Neuronal stem cell (in vitro differentiated cells): ENCODE data around the gene MYH13.

Experiments used
- DNase-seq: peaks from one replicate; pipeline ENCODE4 v3.0.0-alpha.2; 2013; ENCODE audit warnings: low spot score
- H2AFZ ChIP-seq: one replicate; pipeline ENCODE4 v1.6.1; 2013; ENCODE audit warnings: mild to moderate bottlenecking, low read length, inconsistent platforms
- H2AK5ac ChIP-seq: 2 replicates; pipeline ENCODE4 v1.6.1; 2013; ENCODE audit warnings: low read depth, mild to moderate bottlenecking, inconsistent platforms, low read length, moderate library complexity, mixed read lengths
- H2BK120ac ChIP-seq: 2 replicates; pipeline ENCODE4 v1.6.1; 2013; ENCODE audit warnings: low read depth, mild to moderate bottlenecking, inconsistent platforms, low read length, moderate library complexity, mixed read lengths
- H2BK12ac ChIP-seq: one replicate; pipeline ENCODE4 v1.6.1; 2013; ENCODE audit warnings: low read length, inconsistent platforms
- H2BK15ac ChIP-seq: 2 replicates; pipeline ENCODE4 v1.6.1; 2013; ENCODE audit warnings: mild to moderate bottlenecking, low read length, inconsistent platforms, mixed read lengths
- H2BK5ac ChIP-seq: one replicate; pipeline ENCODE4 v1.6.1; 2013; ENCODE audit warnings: inconsistent platforms, mild to moderate bottlenecking, low read length, moderate library complexity
- H3K14ac ChIP-seq: one replicate; pipeline ENCODE4 v1.6.1; 2013; ENCODE audit warnings: low read length, inconsistent platforms
- H3K18ac ChIP-seq: 2 replicates; pipeline ENCODE4 v1.6.1; 2013; ENCODE audit warnings: low read length, inconsistent platforms
- H3K23ac ChIP-seq: 2 replicates; pipeline ENCODE4 v1.6.1; 2013; ENCODE audit warnings: low read depth, mild to moderate bottlenecking, mixed read lengths, low read length, inconsistent platforms; ENCODE audit not compliant: poor library complexity
- H3K27ac ChIP-seq: replicated peaks from 3 replicates; pipeline ENCODE4 v1.5.1; 2013; ENCODE audit warnings: low read length, inconsistent platforms
- H3K27me3 ChIP-seq, 3 experiments: 2 replicates each; pipeline ENCODE4 v1.6.1; 2013; ENCODE audit warnings: low read length in 3 of 3, mild to moderate bottlenecking in 2 of 3, inconsistent platforms in 1 of 3, low read depth in 1 of 3, mixed read lengths in 1 of 3, moderate library complexity in 1 of 3; ENCODE audit not compliant: control insufficient read depth in 3 of 3, insufficient read depth in 3 of 3
- H3K36me3 ChIP-seq, 2 donors: replicated peaks in 1 of 2; 2 replicates each; pipeline ENCODE4 v1.6.1; 2013; ENCODE audit warnings: low read length in 2 of 2; ENCODE audit not compliant: control insufficient read depth in 2 of 2, insufficient read depth in 2 of 2
- H3K4ac ChIP-seq: 2 replicates; pipeline ENCODE4 v1.6.1; 2013; ENCODE audit warnings: inconsistent platforms, mild to moderate bottlenecking, low read length, moderate library complexity
- H3K4me1 ChIP-seq, 2 donors: 1 replicate in 1 of 2; 2 replicates in 1 of 2; pipeline ENCODE4 v1.6.1; 2013; ENCODE audit warnings: low read length in 2 of 2, low read depth in 1 of 2; ENCODE audit not compliant: control insufficient read depth in 2 of 2, insufficient read depth in 1 of 2
- H3K4me2 ChIP-seq: one replicate; pipeline ENCODE4 v1.6.1; 2013; ENCODE audit warnings: mild to moderate bottlenecking, low read length, inconsistent platforms; ENCODE audit not compliant: insufficient read depth, poor library complexity, severe bottlenecking
- H3K4me3 ChIP-seq, 2 donors: 2 replicates each; pipeline ENCODE4 v1.5.1; 2013; ENCODE audit warnings: low read length in 2 of 2, mild to moderate bottlenecking in 2 of 2, inconsistent platforms in 1 of 2, moderate library complexity in 1 of 2
- H3K79me1 ChIP-seq: one replicate; pipeline ENCODE4 v1.6.1; 2013; ENCODE audit warnings: low read depth, mild to moderate bottlenecking, inconsistent platforms, low read length, moderate library complexity
- H3K9ac ChIP-seq: one replicate; pipeline ENCODE4 v1.6.1; 2013; ENCODE audit warnings: mild to moderate bottlenecking, low read depth, low read length, inconsistent platforms; ENCODE audit not compliant: poor library complexity
- H3K9me3 ChIP-seq, 2 donors: replicated peaks in 1 of 2; 2 replicates each; pipeline versions ENCODE3 to v1.6.1; 2013; ENCODE audit warnings: low read length in 2 of 2, mild to moderate bottlenecking in 2 of 2, inconsistent platforms in 1 of 2, low read depth in 1 of 2, mixed read lengths in 1 of 2, moderate library complexity in 1 of 2; ENCODE audit not compliant: control insufficient read depth in 2 of 2, insufficient read depth in 1 of 2
- H4K8ac ChIP-seq: one replicate; pipeline ENCODE4 v1.6.1; 2013; ENCODE audit warnings: low read depth, mild to moderate bottlenecking, inconsistent platforms, low read length, moderate library complexity
- H4K91ac ChIP-seq: one replicate; pipeline ENCODE4 v1.6.1; 2013; ENCODE audit warnings: low read length, low read depth, mild to moderate bottlenecking, inconsistent platforms; ENCODE audit not compliant: poor library complexity
- WGBS, 2 donors: extraction: QIAGEN DNeasy Blood & Tissue Kit; methylation state at CpG; one replicate each; pipeline ENCODE4 v1.1.7; 2013; ENCODE audit warnings: missing lambda C conversion rate in 2 of 2, mixed read lengths in 1 of 2; ENCODE audit not compliant: insufficient read length in 2 of 2, insufficient replicate concordance in 1 of 2; ENCODE audit errors: extremely low coverage in 2 of 2; 5-methylcytosine and 5-hydroxymethylcytosine counted together

Gene MYH13

GRCh38 chr17:10306585-10306984, 66.2 kb downstream of the MYH13 start:
- Histone ChIP-seq H3K23ac (no peak overlapping the region), H3K36me3 (peaks cover 0 to 2% of the 10 kb centered on the region in 2 donors), H4K91ac (no peak overlapping the region), H3K27me3 (no peaks in the 10 kb centered on the region), H3K4me2 (no peak overlapping the region), H3K79me1 (no peaks in the 10 kb centered on the region), H3K4ac (no peak overlapping the region), H3K4me1 (no peaks in the 10 kb centered on the region), H2AK5ac (no peak overlapping the region), H2BK5ac (no peak overlapping the region), H3K18ac (no peak overlapping the region), H4K8ac (no peak overlapping the region), H2BK120ac (no peak overlapping the region), H3K4me3 (no peak overlapping the region), H2BK12ac (no peak overlapping the region), H3K9ac (no peak overlapping the region), H3K9me3 (peaks cover 0 to 2% of the 10 kb centered on the region in 2 donors), H2AFZ (no peak overlapping the region), H3K14ac (no peak overlapping the region), H3K27ac (no peak overlapping the region), H2BK15ac (no peak overlapping the region)
- DNase-seq = no peak
- WGBS, 2 donors = no CpG with 5 or more reads among the region's 5 CpGs

- H3K4me3 ChIP-seq = no peak overlapping the region
- no peak for DNase-seq
- no CpG with 5 or more reads among the region's 3 CpGs for WGBS, 2 donors
- no peak overlapping the region for H2AFZ ChIP-seq
- H2AK5ac ChIP-seq = no peak overlapping the region
- H2BK5ac ChIP-seq = no peak overlapping the region
- no peak overlapping the region for H4K8ac ChIP-seq
- no peak overlapping the region for H3K9ac ChIP-seq
- no peak overlapping the region for H2BK120ac ChIP-seq
- peaks cover 0 to 2% of the 10 kb centered on the region in 2 donors for H3K36me3 ChIP-seq
- H4K91ac ChIP-seq = no peak overlapping the region
- no peaks in the 10 kb centered on the region for H3K79me1 ChIP-seq
- no peak overlapping the region for H2BK12ac ChIP-seq
- H3K4me1 ChIP-seq = no peaks in the 10 kb centered on the region
- no peak overlapping the region for H3K4ac ChIP-seq
- no peak overlapping the region for H3K4me2 ChIP-seq
- H3K18ac ChIP-seq = no peak overlapping the region
- H3K27ac ChIP-seq = no peak overlapping the region
- no peak overlapping the region for H3K23ac ChIP-seq
- H3K27me3 ChIP-seq = no peaks in the 10 kb centered on the region
- no peak overlapping the region for H3K14ac ChIP-seq
- H2BK15ac ChIP-seq = no peak overlapping the region
- peaks cover 0 to 2% of the 10 kb centered on the region in 2 donors for H3K9me3 ChIP-seq
Observed at GRCh38 chr17:10305398-10305797, 67.4 kb downstream of the MYH13 start.

GRCh38 chr17:10304758-10305300, 68.0 kb downstream of the MYH13 start:
- peaks cover 0 to 2% of the 10 kb centered on the region in 2 donors for H3K36me3 ChIP-seq
- DNase-seq = no peak
- WGBS, 2 donors = no CpG with 5 or more reads among the region's 4 CpGs
- no peak overlapping the region for H2AFZ ChIP-seq
- H2BK12ac ChIP-seq = no peak overlapping the region
- H3K79me1 ChIP-seq = no peaks in the 10 kb centered on the region
- no peak overlapping the region for H3K4me2 ChIP-seq
- H3K27ac ChIP-seq = no peak overlapping the region
- peaks cover 0 to 2% of the 10 kb centered on the region in 2 donors for H3K9me3 ChIP-seq
- H3K14ac ChIP-seq = no peak overlapping the region
- no peak overlapping the region for H3K18ac ChIP-seq
- no peak overlapping the region for H3K4me3 ChIP-seq
- no peak overlapping the region for H2AK5ac ChIP-seq
- H3K4me1 ChIP-seq = no peaks in the 10 kb centered on the region
- H3K27me3 ChIP-seq = no peaks in the 10 kb centered on the region
- H2BK15ac ChIP-seq = no peak overlapping the region
- H3K4ac ChIP-seq = no peak overlapping the region
- no peak overlapping the region for H3K9ac ChIP-seq
- H2BK5ac ChIP-seq = no peak overlapping the region
- H3K23ac ChIP-seq = no peak overlapping the region
- H4K8ac ChIP-seq = no peak overlapping the region
- no peak overlapping the region for H2BK120ac ChIP-seq
- H4K91ac ChIP-seq = no peak overlapping the region

GRCh38 chr17:10297691-10298090, 75.1 kb downstream of the MYH13 start:
- Histone ChIP-seq H4K91ac (no peak overlapping the region), H3K23ac (no peak overlapping the region), H2BK15ac (no peak overlapping the region), H2AK5ac (no peak overlapping the region), H4K8ac (no peak overlapping the region), H3K14ac (no peak overlapping the region), H3K79me1 (no peaks in the 10 kb centered on the region), H2AFZ (no peak overlapping the region), H3K4me2 (no peak overlapping the region), H3K27ac (no peak overlapping the region), H3K36me3 (no peaks in the 10 kb centered on the region), H3K4ac (no peak overlapping the region), H2BK12ac (no peak overlapping the region), H2BK5ac (no peak overlapping the region), H3K18ac (no peak overlapping the region), H3K4me3 (no peak overlapping the region), H2BK120ac (no peak overlapping the region), H3K9ac (no peak overlapping the region), H3K27me3 (no peaks in the 10 kb centered on the region), H3K4me1 (no peaks in the 10 kb centered on the region), H3K9me3 (no peaks in the 10 kb centered on the region)
- WGBS, 2 donors = 100% methylated on average over 1 to 2 of the region's 3 CpGs
- no peak for DNase-seq
